ELF-1 (cell line): ENCODE data around the gene NDUFB10.
"Not testable (repeated sequence)": the region's sequence is repeated elsewhere in the genome, so short reads cannot be mapped to it uniquely, and the experiment has no call there.

Experiments
- DNase-seq: peaks from one replicate; pipeline ENCODE4 v3.0.0-alpha.2; 2016; ENCODE audit warnings: low read depth, low spot score

The NDUFB10 gene

DNA sequence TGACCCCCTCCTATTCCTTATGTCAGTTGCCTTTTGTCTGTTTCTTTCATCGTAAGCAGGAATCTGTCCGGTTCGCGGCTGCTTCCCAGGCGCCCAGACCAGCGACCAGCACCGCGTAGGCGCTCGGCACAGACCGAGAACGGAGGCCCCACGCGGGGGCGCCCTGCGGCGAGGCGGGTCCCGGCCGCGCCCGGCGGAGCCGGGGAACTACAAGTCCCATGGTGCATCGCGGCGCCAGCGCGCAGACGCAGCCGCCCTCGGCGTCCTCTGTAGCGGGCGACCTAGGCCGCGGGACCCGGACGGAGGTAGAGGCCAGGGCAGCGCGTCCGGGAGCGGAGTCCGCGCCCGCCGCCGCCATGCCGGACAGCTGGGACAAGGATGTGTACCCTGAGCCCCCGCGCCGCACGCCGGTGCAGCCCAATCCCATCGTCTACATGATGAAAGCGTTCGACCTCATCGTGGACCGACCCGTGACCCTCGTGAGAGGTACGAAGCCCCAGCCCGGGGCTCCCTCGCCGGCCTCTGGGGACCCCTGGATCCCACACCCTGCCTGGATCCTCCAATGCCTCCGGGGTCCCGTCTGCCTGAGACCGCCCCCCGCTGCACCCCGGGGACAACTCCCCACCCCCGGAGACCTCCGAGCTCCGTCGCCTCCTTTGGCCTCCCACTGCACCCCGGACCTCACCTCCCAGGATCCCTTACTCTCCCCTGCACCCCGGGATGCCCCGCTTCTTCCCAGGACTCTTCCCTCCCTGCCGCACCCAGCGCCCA lies at the start of gene NDUFB10:
NDUFB10 (plus strand) TSS at position 270 of the 771 bp plus-strand sequence; CDS start at position 357, 87 bp downstream.
- peak; percentile 94 for DNase-seq

- DNase-seq = no peak
Measured at GRCh38 chr16:1909561-1910231, 49.6 kb upstream of the NDUFB10 start.

DNA sequence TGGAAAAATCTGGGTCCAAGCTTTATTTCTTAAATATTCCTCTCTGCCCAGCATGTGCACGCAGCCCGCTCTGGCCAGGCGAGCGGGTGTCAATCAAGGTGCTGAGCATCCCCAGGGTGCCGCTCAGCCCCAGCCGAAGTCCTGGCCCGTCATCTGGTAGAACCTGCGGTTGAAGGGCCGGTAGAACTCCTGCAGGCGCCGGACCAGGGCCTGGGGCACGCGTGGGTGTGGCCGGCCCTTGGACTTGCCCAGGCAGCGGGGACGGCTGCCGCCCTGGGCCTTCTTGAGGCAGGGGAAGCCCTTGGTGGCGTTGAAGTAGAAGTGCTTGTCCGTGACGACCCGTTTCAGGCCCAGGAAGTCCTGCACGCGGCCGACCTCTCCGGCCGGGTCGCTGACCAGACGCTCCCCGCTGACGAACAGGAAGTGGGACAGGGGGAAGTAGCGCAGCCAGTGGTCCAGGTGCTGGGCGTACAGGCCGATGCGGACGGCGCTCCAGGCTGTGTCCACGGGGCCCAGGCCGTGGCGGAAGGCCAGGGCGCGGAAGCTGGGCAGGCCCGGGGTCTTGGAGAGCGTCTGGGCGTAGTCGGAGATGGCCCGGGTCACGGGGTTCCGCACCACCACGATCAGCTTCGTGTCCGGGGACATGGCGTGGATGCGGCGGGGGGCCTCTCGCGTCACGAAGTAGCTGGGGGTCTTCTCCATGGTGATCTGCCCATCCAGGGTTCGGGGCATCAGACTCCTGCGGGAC lies 47.7 kb upstream of the NDUFB10 start:
- DNase-seq = no peak

- no peak for DNase-seq
Measured at GRCh38 chr16:1912215-1912543, 47.2 kb upstream of the NDUFB10 start.

- DNase-seq = no peak
Measured at GRCh38 chr16:1913327-1914083, 45.8 kb upstream of the NDUFB10 start.

GRCh38 chr16:1914084-1914608 lies 45.2 kb upstream of the NDUFB10 start:
- DNase-seq = no peak

GRCh38 chr16:1914988-1915387 lies 44.4 kb upstream of the NDUFB10 start:
- no peak for DNase-seq

DNA sequence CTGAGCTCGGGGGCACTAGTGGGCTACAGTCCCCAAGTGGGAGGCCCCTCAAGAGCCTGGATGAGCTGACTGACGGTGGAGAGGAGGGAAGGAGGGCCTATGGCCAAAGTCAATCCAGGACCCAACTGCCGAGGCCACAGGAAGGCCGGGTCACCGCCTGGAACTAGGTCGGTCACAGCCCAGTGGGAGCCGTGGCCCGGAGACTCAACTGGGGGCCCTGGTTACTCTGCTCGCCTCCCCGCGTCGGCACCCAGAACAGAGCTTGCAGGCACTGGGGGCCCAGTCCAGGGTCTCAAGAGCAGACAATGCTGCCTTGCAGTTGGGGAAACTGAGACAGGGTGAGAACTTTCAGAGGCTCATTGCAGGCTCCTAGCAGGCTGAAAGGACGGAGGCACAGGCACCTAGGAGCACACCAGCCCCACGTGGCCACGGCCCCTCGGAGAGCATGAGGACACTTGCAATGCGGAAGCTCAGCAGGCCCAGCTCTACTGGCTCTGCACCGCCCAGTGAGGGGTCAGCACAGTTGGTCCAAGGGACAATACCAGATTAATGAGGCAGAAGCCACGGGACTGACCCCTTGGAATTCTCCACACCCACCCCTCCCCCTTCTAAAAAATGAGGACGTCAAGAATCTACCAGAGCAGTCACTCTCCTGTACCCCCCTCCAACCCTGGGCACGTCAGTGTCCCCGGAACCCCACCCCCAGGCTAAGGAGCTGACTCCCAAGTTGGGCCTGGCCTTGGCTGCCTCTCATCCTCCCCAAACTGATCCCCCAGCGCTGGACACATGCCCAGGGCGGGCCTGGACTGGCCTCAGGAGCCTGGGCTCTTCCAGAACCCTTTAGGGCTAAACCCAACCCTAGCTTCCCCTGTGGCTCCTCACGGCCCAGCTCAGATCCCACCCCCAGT lies 43.4 kb upstream of the NDUFB10 start:
- no peak for DNase-seq

- no peak for DNase-seq
Measured at GRCh38 chr16:1916640-1916990, 42.7 kb upstream of the NDUFB10 start.

GRCh38 chr16:1917056-1917664 lies 42.2 kb upstream of the NDUFB10 start:
- DNase-seq = no peak

DNA sequence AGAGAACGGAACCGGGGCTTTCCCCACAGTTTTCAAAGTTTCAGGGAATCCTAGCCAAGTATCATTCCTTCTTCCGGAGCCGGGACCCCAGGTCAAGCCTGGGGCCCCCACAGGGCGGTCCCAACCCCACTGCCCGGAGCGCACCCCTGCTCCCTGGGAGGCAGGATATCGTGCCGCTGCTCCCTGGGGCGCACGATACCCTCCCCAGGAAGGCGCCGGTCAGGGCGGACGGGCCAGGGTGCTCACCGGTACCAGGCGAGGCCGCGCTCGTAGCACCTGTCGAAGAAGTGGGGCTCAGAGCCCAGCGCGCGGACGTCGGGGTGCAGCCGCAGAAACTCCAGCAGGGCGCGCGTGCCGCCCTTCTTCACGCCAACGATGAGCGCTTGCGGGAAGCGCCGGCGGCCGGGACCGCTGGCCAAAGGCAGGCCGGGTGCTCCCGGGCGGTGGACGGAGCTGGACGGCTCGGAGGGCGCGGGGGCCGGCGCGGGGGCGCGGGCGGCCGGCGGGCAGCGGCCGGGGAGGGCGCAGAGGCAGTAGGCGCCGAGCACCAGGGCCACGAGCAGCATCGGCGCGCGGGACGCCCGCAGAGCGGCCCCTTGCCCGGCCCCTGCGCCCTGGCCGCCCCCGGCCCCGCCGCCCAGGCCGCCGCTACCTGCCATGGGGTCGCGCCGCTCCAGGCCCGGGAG lies 41.5 kb upstream of the NDUFB10 start:
- DNase-seq = no peak

DNA sequence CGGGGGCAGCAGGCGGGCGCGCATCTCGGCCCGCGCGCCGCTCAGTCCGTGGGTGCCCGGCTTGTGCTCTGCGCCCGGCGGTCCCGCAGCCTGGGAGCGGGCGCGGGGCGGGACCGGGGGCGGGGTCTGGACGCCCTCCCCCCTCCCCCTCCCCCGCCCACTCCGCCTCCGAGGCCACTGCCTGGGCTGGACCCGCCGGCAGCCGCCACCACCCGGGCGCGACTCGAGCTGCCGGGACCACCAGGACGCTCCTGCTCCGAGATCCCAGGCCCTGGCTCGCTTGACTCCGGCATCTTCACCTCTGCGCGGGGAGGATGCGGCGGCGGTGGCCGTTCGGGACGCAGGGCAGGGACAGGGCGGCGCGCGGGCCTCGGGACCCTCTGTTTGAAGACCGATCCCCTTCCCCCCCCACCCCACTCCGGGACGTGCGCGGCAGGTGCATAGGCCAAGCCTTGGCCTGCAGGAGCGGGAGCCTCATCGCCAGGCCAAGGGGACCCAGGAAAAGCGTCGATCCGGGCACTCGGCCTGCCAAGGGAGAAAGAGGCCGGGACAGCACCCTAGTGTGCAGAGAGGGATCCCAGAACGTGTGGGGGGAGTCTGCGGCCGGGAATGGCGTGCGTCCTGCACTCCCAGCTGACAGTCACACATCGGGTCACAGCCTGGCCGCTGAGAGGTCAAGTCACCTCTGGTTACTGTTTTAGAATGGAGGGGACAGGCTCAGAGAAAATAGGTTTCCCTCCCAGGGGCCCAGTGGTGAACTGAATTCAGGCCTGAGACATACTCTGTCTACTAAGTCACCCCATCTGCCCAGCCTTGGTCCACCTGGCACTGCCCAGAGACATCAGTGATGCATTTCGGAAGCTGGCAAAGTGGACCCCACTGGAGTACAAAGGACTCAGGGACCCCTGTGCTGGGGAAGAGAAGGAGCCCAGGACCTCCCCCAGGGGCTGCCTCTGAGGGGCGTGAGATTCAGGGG lies 40.7 kb upstream of the NDUFB10 start, which contains the start of gene HS3ST6:
HS3ST6 (minus strand) TSS at position 65 of the 976 bp plus-strand sequence. CDS start 92 bp downstream, outside the sequence.
- no peak for DNase-seq

DNA sequence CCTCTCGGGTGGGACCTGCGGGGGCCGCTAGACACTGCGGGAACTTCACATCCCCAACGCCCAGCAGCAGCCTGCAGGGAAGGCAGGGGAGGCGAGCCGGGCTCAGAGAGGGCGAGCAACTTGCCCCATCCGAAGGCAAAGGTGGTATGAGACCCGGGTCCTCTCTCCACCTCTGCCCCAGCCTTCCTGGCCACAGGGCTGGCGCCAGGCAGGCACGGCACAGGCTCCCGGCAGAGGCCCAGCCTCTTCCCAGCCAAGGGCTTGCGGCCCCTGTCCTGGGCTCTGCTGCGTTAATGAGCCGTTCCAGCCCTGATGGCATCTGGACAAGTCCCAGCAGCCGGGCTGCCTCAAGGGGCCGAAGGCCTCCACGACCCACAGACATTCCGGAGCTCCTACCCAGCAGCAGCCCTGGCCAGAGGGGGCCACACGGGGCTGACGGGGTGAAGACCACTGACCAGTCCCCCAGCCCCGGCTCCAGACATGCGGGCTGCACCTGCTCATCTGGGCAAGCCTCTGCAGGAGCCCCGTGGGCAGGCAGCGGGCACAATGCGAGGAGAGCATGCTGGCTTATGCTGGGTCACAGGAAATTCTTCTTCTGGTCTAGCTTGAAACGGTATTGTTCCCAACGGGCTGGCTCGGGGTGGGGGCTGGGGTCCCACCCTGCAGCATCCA lies 39.9 kb upstream of the NDUFB10 start:
- peak; percentile 64 for DNase-seq

GRCh38 chr16:1920122-1920521 lies 39.2 kb upstream of the NDUFB10 start:
- DNase-seq = not testable (repeated sequence)

DNA sequence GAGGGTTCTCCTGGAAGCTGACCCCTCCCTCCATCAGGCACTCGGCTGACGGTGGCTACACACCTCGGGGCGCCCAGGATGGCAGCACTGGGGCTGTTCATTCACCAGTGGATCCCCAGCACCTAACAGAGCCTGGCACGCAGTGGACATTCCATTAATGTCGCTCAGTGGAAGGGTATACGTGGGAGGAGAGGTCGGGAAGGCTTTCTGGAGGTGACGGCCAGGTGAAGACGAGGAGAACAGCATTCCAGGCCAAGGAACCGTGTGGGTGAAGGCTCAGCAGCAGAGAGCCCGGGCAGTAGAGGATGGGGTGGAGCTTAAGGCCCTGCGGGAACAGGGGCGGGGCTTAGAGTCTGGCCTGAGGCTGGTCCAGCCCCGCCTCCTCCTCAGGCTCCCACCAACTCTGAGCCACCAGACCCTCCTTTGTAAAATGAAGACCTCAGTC lies 38.6 kb upstream of the NDUFB10 start:
- DNase-seq = peak; percentile 85

DNA sequence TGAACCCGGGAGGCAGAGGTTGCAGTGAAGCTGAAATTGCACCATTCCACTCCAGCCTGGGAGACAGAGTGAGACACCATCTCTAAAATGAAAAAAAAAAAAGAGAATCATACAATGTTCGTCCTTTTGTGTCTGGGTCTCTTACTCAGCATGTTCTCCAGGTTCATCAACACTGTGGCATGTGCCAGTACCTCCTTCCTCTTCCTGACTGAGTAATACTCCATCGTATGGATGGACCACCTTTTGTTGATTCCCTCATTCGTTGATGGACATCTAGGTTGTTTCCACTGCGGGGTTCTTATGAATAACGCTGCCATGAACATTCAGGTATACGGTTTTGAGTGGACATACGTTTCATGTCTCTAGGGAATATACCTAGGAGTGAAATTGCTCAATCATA lies 37.0 kb upstream of the NDUFB10 start:
- DNase-seq = no peak

- DNase-seq = peak; percentile 88
Measured at GRCh38 chr16:1923299-1924034, 35.9 kb upstream of the NDUFB10 start.
